Parathyroid adenoma (tissue), 2 donors: Measurements from ENCODE around the gene SAMD1.
"Not testable (repeated sequence)": the region's sequence is repeated elsewhere in the genome, so short reads cannot be mapped to it uniquely, and the experiment has no call there.

Source experiments
- H2AFZ ChIP-seq: fragments of 300-600 bp; sonication (generic); one replicate; pipeline ENCODE4 v1.7.0; 2017; ENCODE audit warnings: antibody characterized with exemption, mild to moderate bottlenecking
- H3K27ac ChIP-seq: fragments of 300-600 bp; sonication (generic); one replicate; pipeline ENCODE4 v1.7.0; 2017
- H3K27me3 ChIP-seq: fragments of 300-600 bp; sonication (generic); one replicate; pipeline ENCODE4 v1.7.0; 2017; ENCODE audit warnings: low read length; ENCODE audit not compliant: control insufficient read depth, insufficient read depth
- H3K36me3 ChIP-seq: fragments of 300-600 bp; sonication (generic); one replicate; pipeline ENCODE4 v1.7.0; 2017; ENCODE audit warnings: low read length; ENCODE audit not compliant: control insufficient read depth, insufficient read depth
- H3K4me1 ChIP-seq: fragments of 300-600 bp; sonication (generic); one replicate; pipeline ENCODE4 v1.7.0; 2017; ENCODE audit warnings: control low read depth
- H3K4me2 ChIP-seq: fragments of 300-600 bp; sonication (generic); one replicate; pipeline ENCODE4 v1.7.0; 2017; ENCODE audit warnings: low read length
- H3K4me3 ChIP-seq: fragments of 300-600 bp; sonication (generic); one replicate; pipeline ENCODE4 v1.7.0; 2017; ENCODE audit warnings: low read depth, low read length
- H3K79me2 ChIP-seq: fragments of 300-600 bp; sonication (generic); one replicate; pipeline ENCODE4 v1.7.0; 2017; ENCODE audit warnings: control low read depth
- H3K9ac ChIP-seq: fragments of 300-600 bp; sonication (generic); one replicate; pipeline ENCODE4 v1.7.0; 2017; ENCODE audit warnings: mild to moderate bottlenecking
- H3K9me3 ChIP-seq: fragments of 300-600 bp; sonication (generic); one replicate; pipeline ENCODE4 v1.7.0; 2017; ENCODE audit warnings: low read length; ENCODE audit not compliant: control insufficient read depth
- TF ChIP-seq, protein P1 (sequence below): fragments of 300-600 bp; sonication (generic); IDR thresholded peaks from one replicate; pipeline ENCODE4 v1.7.0; 2017; ENCODE audit warnings: antibody characterized with exemption, mild to moderate bottlenecking
- donor health status: primary hyperparathyroidism.

The SAMD1 gene

DNA sequence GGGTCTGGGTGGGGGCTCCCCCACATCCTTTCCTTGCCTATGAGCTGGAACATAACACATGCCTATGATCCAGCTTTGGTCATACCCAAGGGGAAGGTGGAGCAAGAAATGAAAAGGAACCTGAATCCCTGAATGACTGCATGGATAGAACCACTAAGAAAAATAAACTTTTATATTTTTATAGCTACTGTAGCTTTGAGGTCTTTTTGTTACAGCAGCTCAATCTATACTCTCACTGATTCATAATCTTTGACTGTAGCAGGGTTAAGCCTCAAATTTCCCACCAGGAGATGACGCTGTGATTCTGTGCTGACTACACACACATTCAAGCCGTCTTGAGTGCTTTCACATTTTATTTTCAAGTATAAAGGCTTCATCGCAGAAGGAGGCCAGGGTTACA is 37.5 kb downstream of the SAMD1 start:
- H3K36me3 ChIP-seq, result no peaks in the 10 kb centered on the region
- no peak overlapping the region for H3K4me3 ChIP-seq
- H2AFZ ChIP-seq, result no peak overlapping the region
- H3K4me1 ChIP-seq, result no peaks in the 10 kb centered on the region
- no peaks in the 10 kb centered on the region for H3K79me2 ChIP-seq
- TF ChIP-seq, protein P1, sequence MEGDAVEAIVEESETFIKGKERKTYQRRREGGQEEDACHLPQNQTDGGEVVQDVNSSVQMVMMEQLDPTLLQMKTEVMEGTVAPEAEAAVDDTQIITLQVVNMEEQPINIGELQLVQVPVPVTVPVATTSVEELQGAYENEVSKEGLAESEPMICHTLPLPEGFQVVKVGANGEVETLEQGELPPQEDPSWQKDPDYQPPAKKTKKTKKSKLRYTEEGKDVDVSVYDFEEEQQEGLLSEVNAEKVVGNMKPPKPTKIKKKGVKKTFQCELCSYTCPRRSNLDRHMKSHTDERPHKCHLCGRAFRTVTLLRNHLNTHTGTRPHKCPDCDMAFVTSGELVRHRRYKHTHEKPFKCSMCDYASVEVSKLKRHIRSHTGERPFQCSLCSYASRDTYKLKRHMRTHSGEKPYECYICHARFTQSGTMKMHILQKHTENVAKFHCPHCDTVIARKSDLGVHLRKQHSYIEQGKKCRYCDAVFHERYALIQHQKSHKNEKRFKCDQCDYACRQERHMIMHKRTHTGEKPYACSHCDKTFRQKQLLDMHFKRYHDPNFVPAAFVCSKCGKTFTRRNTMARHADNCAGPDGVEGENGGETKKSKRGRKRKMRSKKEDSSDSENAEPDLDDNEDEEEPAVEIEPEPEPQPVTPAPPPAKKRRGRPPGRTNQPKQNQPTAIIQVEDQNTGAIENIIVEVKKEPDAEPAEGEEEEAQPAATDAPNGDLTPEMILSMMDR, result no peak
- no peak overlapping the region for H3K9ac ChIP-seq
- no peak overlapping the region for H3K4me2 ChIP-seq
- no peak overlapping the region for H3K27ac ChIP-seq
- H3K27me3 ChIP-seq, result no peaks in the 10 kb centered on the region
- H3K9me3 ChIP-seq, result no peaks in the 10 kb centered on the region

DNA sequence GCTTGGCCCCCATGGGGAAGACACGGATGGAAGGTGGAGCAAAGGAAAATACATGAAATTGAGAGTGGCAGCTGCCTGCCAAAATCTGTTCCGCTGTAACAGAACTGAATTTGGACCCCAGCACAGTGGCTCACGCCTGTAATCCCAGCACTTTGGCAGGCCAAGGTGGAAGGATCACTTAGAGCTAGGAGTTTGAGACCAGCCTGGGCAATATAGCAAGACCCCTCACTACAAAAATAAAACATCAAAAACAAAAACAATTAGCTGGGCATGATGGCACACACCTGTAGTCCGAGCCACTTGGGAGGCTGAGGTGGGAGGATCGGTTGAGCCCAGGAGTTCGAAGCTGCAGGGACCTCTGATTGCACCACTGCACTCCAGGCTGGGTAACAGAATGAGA is 38.1 kb downstream of the SAMD1 start:
- Histone ChIP-seq H3K9ac (no peak overlapping the region), H3K79me2 (no peaks in the 10 kb centered on the region), H3K9me3 (no peaks in the 10 kb centered on the region), H3K36me3 (no peaks in the 10 kb centered on the region), H3K27me3 (no peaks in the 10 kb centered on the region), H3K4me3 (no peak overlapping the region), H3K27ac (no peak overlapping the region), H2AFZ (no peak overlapping the region), H3K4me1 (no peaks in the 10 kb centered on the region), H3K4me2 (no peak overlapping the region)
- TF ChIP-seq, protein P1, result no peak

GRCh38 chr19:14051980-14052379 is 38.6 kb downstream of the SAMD1 start:
- TF ChIP-seq, protein P1, result no peak

GRCh38 chr19:14050961-14051360 is 39.6 kb downstream of the SAMD1 start:
- not testable (repeated sequence) for H3K4me3 ChIP-seq, H3K27me3 ChIP-seq, H3K9ac ChIP-seq, H3K79me2 ChIP-seq, H3K9me3 ChIP-seq, H2AFZ ChIP-seq, H3K4me2 ChIP-seq, H3K27ac ChIP-seq, H3K4me1 ChIP-seq, H3K36me3 ChIP-seq

More at GRCh38 chr19:14051980-14052379, 38.6 kb downstream of the SAMD1 start:
- H3K9me3 ChIP-seq, result no peaks in the 10 kb centered on the region
- no peak overlapping the region for H3K4me2 ChIP-seq
- H3K4me3 ChIP-seq, result no peak overlapping the region
- no peak overlapping the region for H3K9ac ChIP-seq
- H3K27ac ChIP-seq, result no peak overlapping the region
- no peaks in the 10 kb centered on the region for H3K4me1 ChIP-seq
- H3K36me3 ChIP-seq, result no peaks in the 10 kb centered on the region
- H3K27me3 ChIP-seq, result no peaks in the 10 kb centered on the region
- no peaks in the 10 kb centered on the region for H3K79me2 ChIP-seq
- H2AFZ ChIP-seq, result no peak overlapping the region

GRCh38 chr19:14050512-14050911 is 40.0 kb downstream of the SAMD1 start:
- TF ChIP-seq, protein P1, result no peak
- Histone ChIP-seq H3K79me2 (no peaks in the 10 kb centered on the region), H3K4me1 (no peaks in the 10 kb centered on the region), H3K4me3 (no peak overlapping the region), H2AFZ (no peak overlapping the region), H3K27me3 (no peaks in the 10 kb centered on the region), H3K36me3 (no peaks in the 10 kb centered on the region), H3K9me3 (no peaks in the 10 kb centered on the region), H3K9ac (no peak overlapping the region), H3K27ac (no peak overlapping the region), H3K4me2 (no peak overlapping the region)
